ENCODE data around the gene DELE1.

The DELE1 gene

GRCh38 chr5:141878711-141879425 is 44.8 kb upstream of the DELE1 start:
- Histone ChIP-seq H3K4me1 (ENCODE audit: control insufficient read depth, insufficient read depth, low read length, poor library complexity, severe bottlenecking) (peaks cover 56% of the 10 kb centered on the region), H3K27ac (ENCODE audit: low read depth, low read length, severe bottlenecking) (peak overlapping the region; percentile 62), H3K36me3 (ENCODE audit: control insufficient read depth, insufficient read depth, low read length) (no peaks in the 10 kb centered on the region), H3K4me3 (ENCODE audit: extremely low read depth, insufficient read depth, low read length, poor library complexity, severe bottlenecking) (peak overlapping the region; percentile 62), H3K9me3 (ENCODE audit: control insufficient read depth, low read length) (no peaks in the 10 kb centered on the region)
- WGBS, 2 experiments (ENCODE audit: insufficient coverage in 2 of 2): 0 to 1% methylated on average over 26 to 28 of the region's 40 CpGs

- Histone ChIP-seq H3K4me3 (ENCODE audit: extremely low read depth, insufficient read depth, low read length, poor library complexity, severe bottlenecking) (no peak overlapping the region), H3K9me3 (ENCODE audit: control insufficient read depth, low read length) (no peaks in the 10 kb centered on the region), H3K36me3 (ENCODE audit: control insufficient read depth, insufficient read depth, low read length) (no peaks in the 10 kb centered on the region), H3K4me1 (ENCODE audit: control insufficient read depth, insufficient read depth, low read length, poor library complexity, severe bottlenecking) (peaks cover 58% of the 10 kb centered on the region), H3K27ac (ENCODE audit: low read depth, low read length, severe bottlenecking) (peak overlapping the region; percentile 62)
- WGBS, 2 experiments (ENCODE audit: insufficient coverage in 2 of 2): 0% methylated on average over 1 of the region's 2 CpGs; no CpG with 5 or more reads in 1 of the 2 experiments
Observed at GRCh38 chr5:141879426-141879759, 44.3 kb upstream of the DELE1 start.

GRCh38 chr5:141879941-141880738 is 43.5 kb upstream of the DELE1 start:
- peaks cover 53% of the 10 kb centered on the region for H3K4me1 ChIP-seq (ENCODE audit: control insufficient read depth, insufficient read depth, low read length, poor library complexity, severe bottlenecking)
- 21 to 49% methylated on average over 3 to 5 of the region's 7 CpGs for WGBS, 2 experiments (ENCODE audit: insufficient coverage in 2 of 2)
- peak overlapping the region; percentile 62 for H3K27ac ChIP-seq (ENCODE audit: low read depth, low read length, severe bottlenecking)
- no peaks in the 10 kb centered on the region for H3K9me3 ChIP-seq (ENCODE audit: control insufficient read depth, low read length)
- no peaks in the 10 kb centered on the region for H3K36me3 ChIP-seq (ENCODE audit: control insufficient read depth, insufficient read depth, low read length)
- H3K4me3 ChIP-seq (ENCODE audit: extremely low read depth, insufficient read depth, low read length, poor library complexity, severe bottlenecking): no peak overlapping the region

- peak overlapping the region; percentile 95 for H3K27ac ChIP-seq (ENCODE audit: low read depth, low read length, severe bottlenecking)
- WGBS, 2 experiments (ENCODE audit: insufficient coverage in 2 of 2): 53 to 61% methylated on average over 7 to 8 of the region's 8 CpGs
- H3K36me3 ChIP-seq (ENCODE audit: control insufficient read depth, insufficient read depth, low read length): no peaks in the 10 kb centered on the region
- peaks cover 50% of the 10 kb centered on the region for H3K4me1 ChIP-seq (ENCODE audit: control insufficient read depth, insufficient read depth, low read length, poor library complexity, severe bottlenecking)
- H3K4me3 ChIP-seq (ENCODE audit: extremely low read depth, insufficient read depth, low read length, poor library complexity, severe bottlenecking): no peak overlapping the region
- no peaks in the 10 kb centered on the region for H3K9me3 ChIP-seq (ENCODE audit: control insufficient read depth, low read length)
Observed at GRCh38 chr5:141880961-141881801, 42.5 kb upstream of the DELE1 start.

GRCh38 chr5:141881886-141882285 is 41.8 kb upstream of the DELE1 start:
- no peaks in the 10 kb centered on the region for H3K9me3 ChIP-seq (ENCODE audit: control insufficient read depth, low read length)
- H3K36me3 ChIP-seq (ENCODE audit: control insufficient read depth, insufficient read depth, low read length): no peaks in the 10 kb centered on the region
- WGBS, 2 experiments (ENCODE audit: insufficient coverage in 2 of 2): 7 to 38% methylated on average over 2 to 3 of the region's 4 CpGs
- peaks cover 50% of the 10 kb centered on the region for H3K4me1 ChIP-seq (ENCODE audit: control insufficient read depth, insufficient read depth, low read length, poor library complexity, severe bottlenecking)
- peak overlapping the region; percentile 95 for H3K27ac ChIP-seq (ENCODE audit: low read depth, low read length, severe bottlenecking)
- no peak overlapping the region for H3K4me3 ChIP-seq (ENCODE audit: extremely low read depth, insufficient read depth, low read length, poor library complexity, severe bottlenecking)

- WGBS, 2 experiments (ENCODE audit: insufficient coverage in 2 of 2): 2 to 9% methylated on average over 10 to 11 of the region's 13 CpGs
- peak overlapping the region; percentile 95 for H3K27ac ChIP-seq (ENCODE audit: low read depth, low read length, severe bottlenecking)
- H3K36me3 ChIP-seq (ENCODE audit: control insufficient read depth, insufficient read depth, low read length): no peaks in the 10 kb centered on the region
- peaks cover 44% of the 10 kb centered on the region for H3K4me1 ChIP-seq (ENCODE audit: control insufficient read depth, insufficient read depth, low read length, poor library complexity, severe bottlenecking)
- peak overlapping the region; percentile 23 for H3K4me3 ChIP-seq (ENCODE audit: extremely low read depth, insufficient read depth, low read length, poor library complexity, severe bottlenecking)
- no peaks in the 10 kb centered on the region for H3K9me3 ChIP-seq (ENCODE audit: control insufficient read depth, low read length)
Observed at GRCh38 chr5:141882594-141883183, 41.0 kb upstream of the DELE1 start.

GRCh38 chr5:141883184-141883891 is 40.3 kb upstream of the DELE1 start:
- Histone ChIP-seq H3K27ac (ENCODE audit: low read depth, low read length, severe bottlenecking) (peak overlapping the region; percentile 95), H3K36me3 (ENCODE audit: control insufficient read depth, insufficient read depth, low read length) (no peaks in the 10 kb centered on the region), H3K4me3 (ENCODE audit: extremely low read depth, insufficient read depth, low read length, poor library complexity, severe bottlenecking) (peak overlapping the region; percentile 23)

GRCh38 chr5:141883892-141884318 is 39.8 kb upstream of the DELE1 start:
- H3K4me3 ChIP-seq (ENCODE audit: extremely low read depth, insufficient read depth, low read length, poor library complexity, severe bottlenecking): peak overlapping the region; percentile 11

More at GRCh38 chr5:141883184-141883891, 40.3 kb upstream of the DELE1 start:
- peaks cover 44% of the 10 kb centered on the region for H3K4me1 ChIP-seq (ENCODE audit: control insufficient read depth, insufficient read depth, low read length, poor library complexity, severe bottlenecking)
- H3K9me3 ChIP-seq (ENCODE audit: control insufficient read depth, low read length): no peaks in the 10 kb centered on the region
- whole genome bisulfite sequencing, 2 experiments (ENCODE audit: insufficient coverage in 2 of 2): 0 to 5% methylated on average over 17 to 26 of the region's 35 CpGs

GRCh38 chr5:141889282-141889871 is 34.3 kb upstream of the DELE1 start:
- Histone ChIP-seq H3K4me3 (ENCODE audit: extremely low read depth, insufficient read depth, low read length, poor library complexity, severe bottlenecking) (no peak overlapping the region), H3K27ac (ENCODE audit: low read depth, low read length, severe bottlenecking) (no peak overlapping the region), H3K9me3 (ENCODE audit: control insufficient read depth, low read length) (no peaks in the 10 kb centered on the region), H3K36me3 (ENCODE audit: control insufficient read depth, insufficient read depth, low read length) (no peaks in the 10 kb centered on the region), H3K4me1 (ENCODE audit: control insufficient read depth, insufficient read depth, low read length, poor library complexity, severe bottlenecking) (no peaks in the 10 kb centered on the region)
- WGBS, 2 experiments (ENCODE audit: insufficient coverage in 2 of 2): no CpG with 5 or more reads among the region's 3 CpGs

More at GRCh38 chr5:141883892-141884318, 39.8 kb upstream of the DELE1 start:
- no peak overlapping the region for H3K27ac ChIP-seq (ENCODE audit: low read depth, low read length, severe bottlenecking)
- WGBS, 2 experiments (ENCODE audit: insufficient coverage in 2 of 2): 38 to 46% methylated on average over 2 to 3 of the region's 8 CpGs
- H3K9me3 ChIP-seq (ENCODE audit: control insufficient read depth, low read length): no peaks in the 10 kb centered on the region
- H3K36me3 ChIP-seq (ENCODE audit: control insufficient read depth, insufficient read depth, low read length): no peaks in the 10 kb centered on the region
- peaks cover 43% of the 10 kb centered on the region for H3K4me1 ChIP-seq (ENCODE audit: control insufficient read depth, insufficient read depth, low read length, poor library complexity, severe bottlenecking)

Measured in mesodermal cell (in vitro differentiated cells).